Keratinocyte (primary cell): ENCODE measurements around the gene AGR3. TPM values are rescaled to one million over a fixed set of nuclear protein-coding genes. Genes with fewer than 3 reads are reported as not detected.

Experiments used
- DNase-seq: peaks from one replicate; pipeline ENCODE4 v3.0.0-alpha.2; 2011; ENCODE audit warnings: low read depth, missing footprints, low spot score
- FAIRE-seq: peaks from 2 replicates; lab custom pipeline; 2011; peaks lifted over from hg19 to GRCh38; lab: Jason Lieb, UNC
- H2AFZ ChIP-seq: 2 replicates; pipeline ENCODE4 v1.6.0; 2012; ENCODE audit warnings: low read length, control low read depth, inconsistent platforms; ENCODE audit not compliant: control insufficient read depth
- H3K27ac ChIP-seq: 2 replicates; pipeline ENCODE4 v1.5.1; 2011; ENCODE audit warnings: low read length; ENCODE audit not compliant: control insufficient read depth, insufficient read depth
- H3K27me3 ChIP-seq: 3 replicates; pipeline ENCODE4 v1.6.0; 2011; ENCODE audit warnings: low read length; ENCODE audit not compliant: control insufficient read depth, insufficient read depth; ENCODE audit errors: extremely low read depth
- H3K36me3 ChIP-seq, 2 experiments: 2 replicates in 1 of 2; 3 replicates in 1 of 2; pipeline ENCODE4 v1.5.1; 2011; ENCODE audit warnings: low read length in 2 of 2, mild to moderate bottlenecking in 1 of 2; ENCODE audit not compliant: control insufficient read depth in 2 of 2, insufficient read depth in 2 of 2; ENCODE audit errors: extremely low read depth in 1 of 2
- H3K4me1 ChIP-seq: 3 replicates; pipeline ENCODE4 v1.5.1; 2011; ENCODE audit warnings: low read length; ENCODE audit not compliant: control insufficient read depth, insufficient read depth; ENCODE audit errors: extremely low read depth
- H3K4me2 ChIP-seq: 3 replicates; pipeline ENCODE4 v1.6.0; 2011; ENCODE audit warnings: low read depth, low read length; ENCODE audit not compliant: control insufficient read depth, insufficient read depth; ENCODE audit errors: extremely low read depth
- H3K4me3 ChIP-seq, 3 experiments: fragments of 200-600 bp in 1 of 3; sonication (generic) in 1 of 3; 2 replicates in 2 of 3; 3 replicates in 1 of 3; pipeline ENCODE4 v1.5.1; 2011 to 2016; ENCODE audit warnings: low read length in 3 of 3, mild to moderate bottlenecking in 3 of 3, control low read depth in 2 of 3, inconsistent platforms in 1 of 3, low read depth in 1 of 3, mixed read lengths in 1 of 3, mixed run types in 1 of 3, moderate library complexity in 1 of 3; ENCODE audit not compliant: control insufficient read depth in 2 of 3, insufficient read depth in 2 of 3; ENCODE audit errors: extremely low read depth in 1 of 3
- H3K79me2 ChIP-seq: 2 replicates; pipeline ENCODE4 v1.6.0; 2012; ENCODE audit warnings: low read length; ENCODE audit not compliant: control insufficient read depth, insufficient read depth
- H3K9ac ChIP-seq: 3 replicates; pipeline ENCODE4 v1.6.0; 2011; ENCODE audit warnings: low read length; ENCODE audit not compliant: control insufficient read depth, insufficient read depth; ENCODE audit errors: extremely low read depth
- H3K9me1 ChIP-seq: 3 replicates; pipeline ENCODE4 v1.6.0; 2011; ENCODE audit warnings: low read length; ENCODE audit not compliant: control insufficient read depth, insufficient read depth; ENCODE audit errors: extremely low read depth
- H3K9me3 ChIP-seq: 2 replicates; pipeline ENCODE4 v1.5.1; 2012; ENCODE audit warnings: low read depth, low read length; ENCODE audit not compliant: control insufficient read depth
- H4K20me1 ChIP-seq: 3 replicates; pipeline ENCODE4 v1.6.0; 2011; ENCODE audit warnings: low read length; ENCODE audit not compliant: control insufficient read depth, insufficient read depth; ENCODE audit errors: extremely low read depth
- CTCF ChIP-seq, 3 experiments: IDR thresholded peaks in 1 of 3; conservative IDR thresholded peaks in 1 of 3; optimal IDR thresholded peaks in 1 of 3; 2 replicates in 2 of 3; 3 replicates in 1 of 3; pipeline versions ENCODE3 to v1.5.1; 2011; ENCODE audit warnings: low read length in 3 of 3, mild to moderate bottlenecking in 3 of 3, moderate library complexity in 2 of 3, control low read depth in 1 of 3, inconsistent platforms in 1 of 3; ENCODE audit not compliant: insufficient read depth in 2 of 3; ENCODE audit errors: extremely low read depth in 1 of 3
- EZH2 ChIP-seq: IDR thresholded peaks from one replicate; pipeline ENCODE4 v1.6.1; 2012; ENCODE audit warnings: inconsistent platforms, mild to moderate bottlenecking, low read length, moderate library complexity
- dilution Hi-C: fragments of 300-500 bp; cut with MboI; formaldehyde crosslinking; loops from one replicate; pipeline ENCODE4 v1.7.0; 2020; ENCODE audit warnings: low sequenced_read_pairs; ENCODE audit not compliant: extremely low pct_ligation_motif_present
- polyA plus RNA-seq, 5 experiments: library from polyadenylated mRNA; depleted of rRNA in 3 of 5; stranded (reverse) in 3 of 5; stranded (forward) in 1 of 5; unstranded in 1 of 5; fragments of >200 nt; gene quantifications; 1 replicate in 1 of 5; 2 replicates in 3 of 5; 3 replicates in 1 of 5; pipeline versions ENCODE4 v1.2.1 to v1.2.3, GENCODE V29; 2011 to 2012; ENCODE audit warnings: missing spikeins in 2 of 5, low read depth in 1 of 5, low replicate concordance in 1 of 5

Gene AGR3
- polyA plus RNA-seq, 1 donor (not counting 4 experiments of a cell fraction or from before 2014, with no cell fraction given) = not detected

- no peak overlapping the region for H3K4me2 ChIP-seq
- H3K4me3 ChIP-seq = no peak overlapping the region
- H4K20me1 ChIP-seq = no peaks in the 10 kb centered on the region
- dilution Hi-C loops = no loop called here
- H3K9me3 ChIP-seq = no peaks in the 10 kb centered on the region
- no peaks in the 10 kb centered on the region for H3K27me3 ChIP-seq
- no peak for FAIRE-seq
- no peaks in the 10 kb centered on the region for H3K9me1 ChIP-seq
- no peak overlapping the region for H2AFZ ChIP-seq
- H3K27ac ChIP-seq = no peak overlapping the region
- no peaks in the 10 kb centered on the region for H3K36me3 ChIP-seq
- no peaks in the 10 kb centered on the region for H3K79me2 ChIP-seq
- no peak for TF ChIP-seq CTCF (optimal IDR thresholded peaks at IDR 0.05 in 1 of 3, IDR thresholded peaks at IDR 0.05 in 1 of 3, conservative IDR thresholded peaks at IDR 0.05 in 1 of 3; ENCODE audit: extremely low read depth in 1 of 3, insufficient read depth in 2 of 3, low read length in 3 of 3)
- H3K4me1 ChIP-seq = no peaks in the 10 kb centered on the region
- H3K9ac ChIP-seq = no peak overlapping the region
- DNase-seq = no peak
Measured at GRCh38 chr7:16838891-16839290, 42.9 kb downstream of the AGR3 start.

- FAIRE-seq = no peak
- Histone ChIP-seq H3K27ac (no peak overlapping the region), H4K20me1 (no peaks in the 10 kb centered on the region), H2AFZ (no peak overlapping the region), H3K79me2 (no peaks in the 10 kb centered on the region), H3K9me3 (no peaks in the 10 kb centered on the region), H3K36me3 (no peaks in the 10 kb centered on the region), H3K9ac (no peak overlapping the region), H3K4me1 (no peaks in the 10 kb centered on the region), H3K9me1 (no peaks in the 10 kb centered on the region), H3K4me3 (no peak overlapping the region), H3K27me3 (no peaks in the 10 kb centered on the region), H3K4me2 (no peak overlapping the region)
- DNase-seq = no peak
- dilution Hi-C loops = no loop called here
- TF ChIP-seq CTCF (optimal IDR thresholded peaks at IDR 0.05 in 1 of 3, IDR thresholded peaks at IDR 0.05 in 1 of 3, conservative IDR thresholded peaks at IDR 0.05 in 1 of 3; ENCODE audit: extremely low read depth in 1 of 3, insufficient read depth in 2 of 3, low read length in 3 of 3) = no peak
- TF ChIP-seq EZH2 = no peak
Measured at GRCh38 chr7:16838386-16838785, 43.4 kb downstream of the AGR3 start.
